HG02885 (cell line): ENCODE data around the gene IL1A.

ENCODE experiments used
- ATAC-seq: cut with Tn5 transposase; IDR thresholded peaks from one replicate; pipeline ENCODE4 v1.9.1; 2021; ENCODE audit warnings: mild to moderate bottlenecking; ENCODE audit not compliant: unreplicated experiment, poor library complexity

IL1A gene

DNA sequence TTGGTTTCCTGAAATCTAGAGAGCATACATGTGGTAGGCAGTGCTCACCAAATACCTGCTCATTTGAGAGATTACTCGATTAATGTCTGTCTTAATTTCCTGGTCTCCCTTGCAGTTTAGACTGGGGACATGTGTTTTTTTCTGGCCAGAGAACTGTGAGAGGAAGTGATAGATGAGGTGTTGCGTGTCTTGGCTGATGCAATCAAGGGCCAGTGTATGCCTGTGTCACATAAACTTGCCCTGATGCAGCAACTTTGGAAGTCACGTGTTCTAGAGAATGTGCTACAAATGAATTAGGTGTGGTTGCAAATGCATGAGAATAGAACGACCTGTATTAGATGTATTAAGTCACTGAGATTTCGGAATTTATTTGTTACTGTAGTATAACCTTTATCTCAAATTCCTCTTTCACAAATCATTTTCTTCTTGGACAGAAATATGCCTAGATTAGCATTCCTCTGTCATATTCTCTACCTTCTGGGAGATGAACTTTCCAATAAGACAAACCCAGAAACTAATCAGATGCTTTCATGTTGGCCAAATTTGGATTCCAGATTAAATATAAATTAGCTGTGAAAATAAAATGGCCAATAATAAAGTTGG, 9.9 kb upstream of the IL1A start:
- ATAC-seq, result peak; percentile 85

GRCh38 chr2:112793449-112793978, 9.2 kb upstream of the IL1A start:
- no peak for ATAC-seq

GRCh38 chr2:112792419-112792818, 8.1 kb upstream of the IL1A start:
- ATAC-seq, result no peak

DNA sequence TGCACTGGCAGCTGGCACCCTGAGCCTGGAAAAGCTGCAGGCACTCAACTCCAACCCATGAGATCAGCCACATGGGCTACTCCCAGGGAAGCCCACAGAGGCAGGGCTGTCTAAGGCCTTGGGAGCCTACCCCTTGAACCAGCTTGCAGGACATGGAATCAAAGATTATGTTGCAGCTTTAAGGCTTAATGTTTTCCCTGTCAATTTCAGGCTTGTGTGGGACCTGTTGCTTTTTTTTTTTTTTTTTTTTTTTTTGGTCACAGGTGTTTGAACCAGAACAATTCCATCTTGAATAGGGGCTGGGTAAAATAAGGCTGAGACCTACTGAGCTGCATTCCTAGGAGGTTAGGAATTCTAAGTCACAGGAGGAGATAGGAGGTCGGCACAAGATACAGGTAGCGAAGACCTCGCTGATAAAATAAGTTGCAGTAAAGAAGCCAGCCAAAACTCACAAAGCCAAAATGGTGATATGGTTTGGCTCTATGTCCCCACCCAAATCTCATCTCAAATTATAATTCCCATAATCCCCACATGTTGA, 7.5 kb upstream of the IL1A start:
- ATAC-seq, result no peak

- ATAC-seq, result no peak
Measured at GRCh38 chr2:112791019-112791418, 6.7 kb upstream of the IL1A start.

GRCh38 chr2:112790305-112790704, 6.0 kb upstream of the IL1A start:
- no peak for ATAC-seq

DNA sequence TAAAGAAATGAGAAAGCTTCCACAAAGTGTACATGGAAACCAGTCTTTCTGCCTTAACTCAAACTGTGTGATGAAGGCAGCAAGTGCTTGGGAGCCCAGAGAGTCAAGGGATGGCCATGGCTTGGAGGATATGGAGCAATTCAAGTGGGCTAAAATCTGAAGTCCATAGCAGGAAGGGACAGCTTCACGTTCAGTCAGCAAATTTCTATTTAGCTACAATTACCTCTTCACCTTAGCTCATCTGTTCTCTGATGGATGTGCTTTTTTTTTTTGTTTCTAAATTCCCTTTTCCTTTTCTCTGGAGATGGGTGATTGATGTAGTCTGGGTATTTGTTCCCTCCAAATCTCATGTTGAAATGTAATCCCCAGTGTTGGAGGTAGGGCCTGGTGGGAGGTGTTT, 4.9 kb upstream of the IL1A start:
- ATAC-seq, result no peak

DNA sequence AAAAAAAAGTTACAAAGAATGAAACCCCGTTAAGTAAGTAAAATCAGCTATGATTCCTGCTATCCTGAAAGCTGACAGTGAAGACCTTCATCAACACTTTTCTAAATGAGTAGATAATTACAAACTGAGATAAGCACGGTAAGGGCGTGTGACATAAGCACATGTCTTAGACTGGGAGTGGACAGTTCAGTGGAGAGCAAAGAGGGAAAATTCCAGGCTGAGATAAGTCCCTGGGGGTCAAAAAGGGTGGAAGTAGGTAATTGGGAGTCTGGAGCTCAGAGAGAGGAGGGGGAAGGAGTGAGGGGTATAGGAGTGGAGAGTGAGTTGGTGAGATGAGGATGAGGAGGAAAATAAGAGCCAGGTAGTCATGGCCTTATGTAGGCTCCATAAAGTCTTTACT, 4.4 kb upstream of the IL1A start:
- ATAC-seq, result no peak

DNA sequence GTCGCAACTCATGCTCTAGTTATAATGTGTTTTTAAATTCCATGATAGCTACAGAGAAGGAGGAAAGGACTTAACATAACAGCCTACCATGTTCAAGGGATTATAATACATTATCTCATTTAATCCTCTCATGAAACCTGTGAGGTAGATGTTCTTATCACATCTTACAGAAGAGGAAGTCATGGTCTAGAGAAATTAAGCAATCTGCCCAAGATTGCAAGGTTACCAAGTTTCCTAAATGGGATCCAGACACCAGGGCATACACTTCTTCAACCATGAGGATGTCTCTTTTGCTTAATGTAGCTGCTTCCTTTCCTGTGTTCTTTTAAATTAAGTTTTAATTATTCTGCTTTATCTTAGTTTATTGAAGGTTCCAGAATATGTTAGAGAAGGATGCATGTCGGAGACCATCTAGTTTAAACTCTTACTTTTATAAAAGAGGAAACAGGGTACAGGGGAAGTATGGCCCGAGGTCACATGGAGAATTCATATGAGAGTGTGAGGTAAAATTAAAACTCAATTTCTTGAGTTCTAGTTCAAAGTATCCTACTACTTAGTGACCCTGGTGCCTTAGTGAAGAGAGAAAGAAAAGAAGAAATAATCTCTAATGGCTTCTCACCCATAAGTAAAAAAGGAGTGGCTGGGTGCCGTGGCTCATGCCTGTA, 3.6 kb upstream of the IL1A start:
- no peak for ATAC-seq

DNA sequence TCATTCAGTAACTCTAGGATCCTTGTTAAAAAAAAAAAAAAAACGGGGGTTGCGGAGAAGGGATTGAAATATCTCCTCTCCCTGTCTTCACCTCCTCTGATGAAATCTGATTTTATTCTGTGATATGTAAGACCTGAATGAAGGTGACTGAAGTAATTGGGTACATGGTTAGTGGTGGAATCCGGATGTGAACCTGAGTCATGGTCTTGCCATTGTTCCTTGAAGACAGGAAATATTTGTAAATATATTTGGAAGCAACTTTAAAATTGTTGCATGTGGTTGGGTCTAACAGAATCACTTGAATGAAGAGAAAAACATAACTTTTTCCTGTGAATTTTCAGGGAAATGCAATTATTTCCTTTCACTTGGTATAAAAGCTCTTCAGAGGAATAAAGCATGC, 3.0 kb upstream of the IL1A start:
- ATAC-seq, result no peak

DNA sequence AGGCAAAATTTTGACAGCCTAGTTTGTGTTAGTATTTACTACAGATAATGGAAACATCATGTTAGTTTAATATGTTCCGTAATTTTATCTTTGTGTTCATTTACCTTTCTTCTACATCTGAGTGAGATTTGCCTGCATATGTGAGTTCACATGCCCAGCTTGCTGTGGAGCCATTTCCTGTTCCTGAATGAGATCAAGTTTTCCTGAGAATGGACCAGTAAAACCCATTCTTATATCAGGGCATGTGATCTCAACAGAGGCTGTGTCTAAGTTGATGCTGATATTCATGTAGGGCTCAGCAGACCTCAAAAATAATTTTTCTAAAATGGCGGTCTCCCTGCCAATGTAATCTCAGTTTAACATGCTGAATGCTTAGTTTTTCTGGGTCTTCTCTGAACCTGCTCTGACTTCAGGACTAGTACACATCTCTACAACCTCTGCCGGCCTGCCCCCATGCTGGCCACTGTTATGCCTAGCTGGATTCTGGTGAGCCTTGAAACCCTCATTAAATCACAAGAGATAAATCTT, 1.0 kb downstream of the IL1A start:
- ATAC-seq, result no peak

DNA sequence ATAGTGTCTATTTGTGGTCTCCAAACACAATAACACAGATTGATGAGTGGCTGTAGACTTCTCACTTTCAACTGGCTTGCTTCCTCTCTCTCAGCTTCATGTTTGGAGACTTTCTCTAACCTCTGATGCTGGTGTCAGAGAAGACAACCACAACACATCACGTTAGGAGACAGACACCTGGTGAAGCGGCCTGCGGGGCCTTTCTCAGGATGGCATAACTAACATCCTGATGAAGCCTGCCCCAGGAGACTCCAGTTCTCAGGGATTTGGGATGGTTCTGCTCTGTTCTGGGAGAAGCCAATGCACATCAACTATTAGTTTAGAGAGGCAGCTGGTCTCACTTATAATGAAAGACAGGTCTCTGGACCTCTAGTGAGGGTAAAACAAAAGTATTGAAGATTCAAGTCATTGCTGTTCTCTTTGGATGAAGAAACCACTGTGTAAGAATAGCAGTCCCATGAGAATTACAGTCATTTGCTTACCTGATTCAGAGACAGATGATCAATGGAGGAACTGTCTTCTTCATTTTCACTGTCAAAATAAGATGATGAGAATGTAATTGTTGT, 2.0 kb downstream of the IL1A start:
- ATAC-seq, result peak; percentile 82

DNA sequence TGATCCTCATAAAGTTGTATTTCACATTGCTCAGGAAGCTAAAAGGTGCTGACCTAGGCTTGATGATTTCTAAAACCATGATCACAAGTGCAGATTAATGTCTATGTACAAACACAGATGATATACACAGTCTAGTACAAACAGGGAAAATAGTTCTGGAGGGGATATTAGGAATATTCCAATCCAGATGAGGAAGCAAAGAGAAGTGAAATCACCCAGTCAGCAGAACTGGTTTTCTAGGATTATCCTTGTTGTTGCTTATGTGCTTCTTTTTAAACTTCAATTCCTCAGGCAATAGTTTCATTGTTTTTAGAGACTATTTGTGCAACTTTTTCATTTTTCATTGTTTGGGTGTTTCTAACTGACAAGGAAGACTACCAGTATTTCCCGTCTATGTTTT, 4.7 kb downstream of the IL1A start:
- no peak for ATAC-seq

GRCh38 chr2:112777036-112777435, 7.3 kb downstream of the IL1A start:
- ATAC-seq, result no peak

DNA sequence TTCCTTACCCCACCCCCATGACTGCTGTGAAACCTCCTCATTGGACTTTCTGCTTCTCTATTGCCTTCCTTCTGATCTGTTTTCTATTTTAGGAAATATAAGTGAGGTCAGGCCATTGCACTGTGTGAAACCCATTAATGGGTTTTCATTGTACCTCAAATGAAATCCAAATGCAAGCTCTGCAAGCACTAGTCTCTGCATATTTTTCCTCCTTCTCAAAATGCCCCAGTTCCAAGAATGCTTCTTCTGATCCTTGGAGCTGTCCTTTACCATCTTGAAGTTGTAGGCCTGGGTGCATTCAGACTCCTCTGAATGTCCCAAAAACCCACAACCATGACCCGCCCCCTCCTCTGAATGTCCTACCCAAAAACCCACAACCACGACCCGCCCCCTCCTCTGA, 8.2 kb downstream of the IL1A start:
- ATAC-seq, result no peak

DNA sequence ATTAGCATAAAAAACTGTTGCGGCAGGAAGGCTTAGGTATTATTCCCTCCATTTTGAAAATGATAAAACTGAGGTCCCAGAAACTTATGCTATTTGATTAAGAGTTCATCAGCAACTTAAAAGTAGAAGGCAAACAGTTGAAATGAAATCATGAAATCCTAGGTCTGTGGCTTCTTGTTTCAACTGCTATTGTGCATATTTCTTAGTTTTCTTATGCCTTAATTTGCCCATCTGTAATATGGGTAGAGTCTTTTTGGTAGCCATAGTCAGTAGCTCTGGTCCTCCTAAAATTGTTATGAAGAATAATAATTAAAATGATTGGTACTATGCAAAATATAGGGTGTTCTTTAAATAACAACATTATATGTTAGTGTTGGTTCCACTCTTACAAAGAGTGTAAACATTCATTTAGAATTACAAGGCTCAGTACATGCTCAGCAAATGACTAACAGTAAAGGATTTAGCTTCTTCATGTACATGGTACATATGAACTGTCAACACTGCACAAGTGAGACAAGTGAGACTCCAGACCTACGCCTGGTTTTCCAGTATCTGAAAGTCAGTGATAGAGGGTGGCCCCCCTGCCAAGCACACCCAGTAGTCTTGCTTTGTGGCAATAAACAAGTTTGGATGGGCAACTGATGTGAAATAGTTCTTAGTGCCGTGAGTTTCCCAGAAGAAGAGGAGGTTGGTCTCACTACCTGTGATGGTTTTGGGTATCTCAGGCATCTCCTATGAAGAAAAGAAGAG, 9.6 kb downstream of the IL1A start:
- no peak for ATAC-seq

- no peak for ATAC-seq
Measured at GRCh38 chr2:112773556-112773955, 10.7 kb downstream of the IL1A start.

- no peak for ATAC-seq
Measured at GRCh38 chr2:112772911-112773475, 11.3 kb downstream of the IL1A start.

GRCh38 chr2:112772322-112772721, 12.0 kb downstream of the IL1A start:
- ATAC-seq, result no peak

- no peak for ATAC-seq
Measured at GRCh38 chr2:112768432-112768831, 15.9 kb downstream of the IL1A start.
